T-helper 17 cell (primary cell): Measurements from ENCODE around the gene XDH. TPM values are rescaled to one million over a fixed set of nuclear protein-coding genes. Genes with fewer than 3 reads are reported as not detected.
A peak's percentile ranks its signal among the peaks of the same experiment; 100 is the strongest.

Source experiments
- ATAC-seq: fragments of 150-1000 bp; cut with Tn5 transposase; 2 replicates; pipeline ENCODE4 v1.10.0; 2021; ENCODE audit warnings: mild to moderate bottlenecking, moderate library complexity
- DNase-seq, 3 donors: peaks; one replicate each; pipeline versions ENCODE4 v3.0.0 to v3.0.0-alpha.2; 2020 to 2021
- H3K9me3 ChIP-seq: one replicate; pipeline ENCODE4 v1.7.0; 2013; ENCODE audit warnings: low read length, mild to moderate bottlenecking; ENCODE audit not compliant: control insufficient read depth, poor library complexity, severe bottlenecking
- H3K27ac Mint-ChIP-seq: one replicate; pipeline ENCODE4 v1.8.0; 2022; ENCODE audit warnings: mild to moderate bottlenecking, moderate library complexity, mixed read lengths
- H3K27me3 Mint-ChIP-seq: one replicate; pipeline ENCODE4 v1.8.0; 2022; ENCODE audit warnings: mixed read lengths
- H3K36me3 Mint-ChIP-seq: one replicate; pipeline ENCODE4 v1.8.0; 2022; ENCODE audit warnings: low read depth, mixed read lengths
- H3K4me1 Mint-ChIP-seq: one replicate; pipeline ENCODE4 v1.8.0; 2022; ENCODE audit warnings: mild to moderate bottlenecking, mixed read lengths
- H3K4me3 Mint-ChIP-seq: one replicate; pipeline ENCODE4 v1.8.0; 2022; ENCODE audit warnings: mild to moderate bottlenecking, moderate library complexity, mixed read lengths
- total RNA-seq, 4 donors: library from RNA in 2 of 4; stranded (reverse) in 2 of 4; gene quantifications; one replicate each; pipeline ENCODE4 v1.2.3 and lab custom pipeline; 2022 to 2026

XDH gene
- total RNA-seq, 2 donors from 2014 or later = 0.16 TPM; not detected in 1

DNA sequence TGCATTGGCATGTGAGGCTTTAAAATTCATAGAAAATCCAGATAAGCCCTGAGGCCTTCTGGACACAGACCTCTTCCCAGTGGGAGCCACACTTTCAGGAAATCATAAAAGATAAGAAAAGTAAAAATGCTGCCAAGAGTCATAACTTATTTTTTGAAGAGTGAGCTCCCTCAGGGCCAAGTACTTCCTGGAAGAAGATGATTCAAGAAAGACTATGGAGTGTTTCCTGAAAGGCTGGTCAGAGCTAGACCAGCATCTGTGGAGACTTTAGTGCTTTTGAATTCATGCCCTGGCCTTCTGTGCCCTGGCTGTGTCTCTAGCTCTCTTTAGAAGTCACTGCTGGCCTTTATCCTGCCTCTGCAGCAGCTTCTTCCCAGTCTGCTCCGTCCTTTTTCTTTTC is 6.4 kb upstream of the XDH start:
- Mint-ChIP-seq H3K36me3 (peaks cover 2% of the 10 kb centered on the region), H3K27me3 (peaks cover 5% of the 10 kb centered on the region), H3K27ac (no peak overlapping the region), H3K4me3 (no peak overlapping the region), H3K4me1 (peaks cover 9% of the 10 kb centered on the region)
- no peak for DNase-seq
- no peaks in the 10 kb centered on the region for H3K9me3 ChIP-seq
- ATAC-seq = no peak

DNA sequence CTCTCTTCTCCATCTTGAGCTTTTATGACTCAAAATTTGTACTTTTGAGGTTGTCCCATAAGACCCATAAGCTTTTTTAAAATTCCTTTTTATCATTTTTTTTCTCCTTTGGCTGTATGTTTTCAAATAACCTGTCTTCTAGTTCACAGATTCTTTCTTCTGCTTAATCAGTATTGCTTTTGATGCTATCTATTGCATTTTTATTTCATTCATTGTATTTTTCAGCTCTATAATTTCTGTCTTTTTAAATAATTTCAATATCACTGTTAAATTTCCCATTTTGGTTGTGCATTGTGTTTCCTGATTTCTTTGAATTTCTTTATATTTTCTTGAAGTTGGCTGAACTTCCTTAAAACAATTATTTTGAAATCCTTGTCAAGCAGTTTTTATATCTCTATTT is 4.8 kb upstream of the XDH start:
- Mint-ChIP-seq H3K4me1 (peaks cover 11% of the 10 kb centered on the region), H3K36me3 (peaks cover 4% of the 10 kb centered on the region), H3K4me3 (no peak overlapping the region), H3K27me3 (no peaks in the 10 kb centered on the region), H3K27ac (no peak overlapping the region)
- no peak for DNase-seq
- no peak for ATAC-seq
- no peaks in the 10 kb centered on the region for H3K9me3 ChIP-seq

DNA sequence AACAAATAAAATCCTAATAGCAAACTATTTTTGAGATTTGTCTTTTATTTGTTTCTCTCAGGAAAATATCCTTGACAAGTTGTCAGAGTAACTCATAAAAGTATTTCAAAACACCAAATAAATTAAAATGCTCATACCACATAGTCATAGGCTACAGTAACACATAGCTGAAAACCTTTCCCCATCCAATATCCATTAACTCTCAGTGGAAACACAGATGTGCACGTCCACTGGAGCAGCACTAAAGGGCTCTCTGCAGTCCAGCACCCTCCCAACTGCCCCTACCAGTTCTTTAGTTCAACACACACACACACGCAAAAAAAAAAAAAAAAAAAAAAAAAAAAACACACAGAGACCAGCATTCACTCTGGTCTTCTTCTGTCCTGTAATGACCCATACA is 879 bp upstream of the XDH start:
- DNase-seq = no peak
- H3K27me3 Mint-ChIP-seq = no peaks in the 10 kb centered on the region
- H3K4me1 Mint-ChIP-seq = peaks cover 11% of the 10 kb centered on the region
- H3K36me3 Mint-ChIP-seq = peaks cover 4% of the 10 kb centered on the region
- no peak overlapping the region for H3K27ac Mint-ChIP-seq
- H3K4me3 Mint-ChIP-seq = peak overlapping the region; percentile 25
- ATAC-seq = no peak
- H3K9me3 ChIP-seq = no peaks in the 10 kb centered on the region

DNA sequence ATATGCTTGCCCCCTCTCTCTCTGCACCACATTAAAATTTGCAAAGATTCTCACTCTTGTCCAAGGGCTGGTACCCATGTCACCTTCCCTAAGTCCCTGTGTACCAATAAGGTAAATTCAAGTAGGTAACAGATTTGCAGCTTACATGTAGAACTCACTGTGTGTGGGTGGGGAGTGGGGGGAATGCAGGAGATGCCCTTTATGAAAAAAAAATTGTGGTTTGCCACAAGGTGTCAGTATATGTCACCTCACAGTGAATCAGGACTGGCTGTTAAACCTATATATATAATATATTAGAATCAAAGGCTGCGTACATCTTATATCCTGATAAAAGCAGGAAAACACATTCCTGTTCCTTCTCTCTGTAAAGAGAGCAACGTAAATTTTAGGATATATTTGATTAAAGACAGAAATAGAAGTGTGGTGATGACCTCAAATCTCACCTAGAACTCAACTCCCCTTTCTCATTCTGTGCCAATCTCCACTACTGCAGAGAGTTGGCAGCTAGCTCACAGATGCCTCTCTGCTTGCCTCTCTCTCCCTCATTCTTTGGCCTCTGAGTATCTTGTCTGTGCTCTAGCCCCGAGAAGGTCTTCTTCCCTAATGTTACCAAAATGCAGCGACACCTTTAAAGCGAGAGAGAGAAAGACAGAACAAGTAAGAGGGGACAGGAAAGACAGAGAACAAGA is 536 bp downstream of the XDH start:
- peaks cover 4% of the 10 kb centered on the region for H3K36me3 Mint-ChIP-seq
- H3K27ac Mint-ChIP-seq = no peak overlapping the region
- no peak for DNase-seq
- peaks cover 11% of the 10 kb centered on the region for H3K4me1 Mint-ChIP-seq
- H3K9me3 ChIP-seq = no peaks in the 10 kb centered on the region
- no peak overlapping the region for H3K4me3 Mint-ChIP-seq
- peak; percentile 52 for ATAC-seq
- H3K27me3 Mint-ChIP-seq = peaks cover 8% of the 10 kb centered on the region

DNA sequence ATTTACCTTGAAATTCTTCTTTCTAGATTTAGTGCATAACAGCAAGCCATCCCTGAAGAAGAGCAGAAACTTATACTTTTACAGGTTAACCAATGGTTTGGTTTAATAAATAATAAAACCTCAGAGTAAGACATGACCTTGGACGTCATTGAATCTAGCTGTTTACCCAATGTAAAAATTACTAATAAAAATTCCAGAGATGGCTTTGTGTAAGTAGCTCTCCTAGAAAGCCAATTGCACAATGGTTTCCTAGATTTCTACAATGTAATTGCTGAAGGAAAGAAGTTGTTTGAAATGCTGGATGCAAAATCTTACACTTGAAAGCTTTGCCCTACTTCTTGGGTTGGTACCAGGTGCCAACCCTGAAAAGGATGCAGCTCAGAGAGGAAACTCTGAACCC is 1.5 kb downstream of the XDH start:
- peaks cover 15% of the 10 kb centered on the region for H3K27me3 Mint-ChIP-seq
- no peak overlapping the region for H3K4me3 Mint-ChIP-seq
- peaks cover 2% of the 10 kb centered on the region for H3K36me3 Mint-ChIP-seq
- no peak overlapping the region for H3K27ac Mint-ChIP-seq
- DNase-seq (no peak), ATAC-seq (no peak)
- no peaks in the 10 kb centered on the region for H3K9me3 ChIP-seq
- peaks cover 11% of the 10 kb centered on the region for H3K4me1 Mint-ChIP-seq

DNA sequence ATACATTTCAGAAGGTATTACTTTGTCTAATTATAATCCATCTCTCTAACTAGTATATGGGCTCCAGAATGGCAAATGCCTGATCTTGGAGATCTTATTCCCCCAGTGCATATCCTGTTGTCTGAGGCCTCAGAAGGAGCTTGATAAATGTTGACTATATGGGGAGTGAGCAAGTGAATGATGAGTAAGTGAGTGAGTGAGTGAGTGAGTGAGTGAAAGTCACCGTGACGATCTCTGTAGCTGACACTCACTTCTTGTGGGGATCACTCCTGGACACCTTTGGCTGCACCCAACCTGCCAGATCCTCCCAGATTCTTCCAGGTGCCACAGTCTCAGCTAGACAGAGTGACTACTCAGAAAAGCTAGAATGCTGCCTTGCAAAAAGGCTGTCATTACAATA is 2.8 kb downstream of the XDH start:
- Mint-ChIP-seq H3K4me3 (no peak overlapping the region), H3K36me3 (peaks cover 2% of the 10 kb centered on the region), H3K27me3 (peaks cover 20% of the 10 kb centered on the region), H3K4me1 (peaks cover 9% of the 10 kb centered on the region), H3K27ac (no peak overlapping the region)
- H3K9me3 ChIP-seq = no peaks in the 10 kb centered on the region
- ATAC-seq = no peak
- no peak for DNase-seq

DNA sequence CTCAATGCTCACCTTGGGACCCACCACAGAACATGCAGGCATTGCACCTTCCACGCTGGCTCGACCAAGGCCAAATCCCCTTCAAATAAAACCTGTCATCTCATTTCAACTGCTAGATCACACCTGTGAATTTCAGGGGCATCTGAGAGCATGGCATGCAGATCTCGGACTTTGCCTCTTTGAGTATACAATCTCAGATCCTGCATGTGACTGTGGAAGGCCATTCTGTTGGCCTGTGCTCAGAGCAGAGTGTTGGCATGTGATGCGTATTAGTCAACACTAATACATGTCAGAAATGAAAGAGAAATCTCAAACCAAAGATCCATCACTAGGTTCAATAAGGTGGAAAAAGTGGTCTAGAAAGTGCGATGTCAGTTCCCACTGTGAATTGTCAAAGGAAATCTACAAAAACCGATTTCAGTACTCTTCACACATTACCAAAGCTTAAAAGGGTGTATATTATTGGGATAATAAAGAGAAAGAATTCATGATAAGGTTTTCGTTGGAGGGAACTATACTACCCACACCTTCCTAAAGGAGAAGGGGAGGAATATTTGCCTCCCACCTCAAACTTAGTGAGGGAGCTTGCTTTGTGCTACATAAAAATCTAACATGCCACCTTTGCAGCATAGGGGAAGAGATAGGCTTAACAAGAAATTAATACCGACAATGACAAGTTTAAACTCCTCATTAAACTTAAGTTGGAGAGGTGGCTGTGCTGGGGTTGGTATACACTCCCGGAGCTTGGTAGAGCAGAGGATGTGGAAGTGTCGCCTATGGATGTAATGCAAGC is 7.8 kb downstream of the XDH start:
- Mint-ChIP-seq H3K36me3 (no peaks in the 10 kb centered on the region), H3K27me3 (peaks cover 39% of the 10 kb centered on the region), H3K4me1 (no peaks in the 10 kb centered on the region), H3K27ac (no peak overlapping the region), H3K4me3 (no peak overlapping the region)
- ATAC-seq (no peak), DNase-seq (no peak)
- H3K9me3 ChIP-seq = no peaks in the 10 kb centered on the region

DNA sequence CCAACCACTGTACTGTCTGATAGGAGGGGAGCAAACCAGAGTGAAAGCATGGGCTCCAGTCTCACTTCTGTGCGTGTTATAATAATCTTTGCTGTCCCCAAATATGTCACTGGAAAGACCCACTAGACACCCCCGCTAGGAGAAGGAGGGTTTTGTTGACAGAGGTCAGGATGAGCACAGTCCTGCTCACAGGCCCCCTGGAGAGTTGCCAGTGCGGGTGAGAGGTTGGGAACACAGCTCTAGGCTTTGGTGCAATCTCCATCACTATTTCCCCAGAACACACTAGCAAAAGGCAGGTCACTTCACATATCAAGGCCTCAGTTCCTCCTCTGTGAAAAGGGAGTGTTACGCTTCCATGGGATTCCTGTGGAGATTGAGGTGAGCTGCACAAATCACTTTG is 9.7 kb downstream of the XDH start:
- no peaks in the 10 kb centered on the region for H3K36me3 Mint-ChIP-seq
- no peaks in the 10 kb centered on the region for H3K9me3 ChIP-seq
- H3K4me3 Mint-ChIP-seq = no peak overlapping the region
- ATAC-seq (no peak), DNase-seq (no peak)
- peaks cover 41% of the 10 kb centered on the region for H3K27me3 Mint-ChIP-seq
- H3K4me1 Mint-ChIP-seq = peaks cover 2% of the 10 kb centered on the region
- H3K27ac Mint-ChIP-seq = no peak overlapping the region

DNA sequence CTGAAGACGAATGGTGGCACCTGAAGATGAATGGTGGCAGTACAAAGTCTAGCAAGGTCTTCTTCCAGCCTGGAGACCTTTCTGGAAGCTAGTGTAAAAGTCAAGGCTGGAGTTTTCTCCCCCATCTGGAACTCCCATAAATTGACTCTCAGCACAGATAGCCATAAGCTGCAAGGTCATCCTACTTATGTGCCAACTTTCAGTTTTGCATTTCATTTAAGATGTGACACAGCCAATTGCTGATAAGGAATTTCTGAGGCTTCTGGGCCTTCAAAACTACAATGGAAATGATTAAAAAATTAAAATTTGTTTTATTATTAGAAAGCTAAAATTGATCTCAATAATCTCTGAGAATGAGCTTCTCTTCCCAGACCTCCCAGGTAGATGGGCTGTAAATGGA is 10.2 kb downstream of the XDH start:
- DNase-seq (no peak), ATAC-seq (no peak)
- H3K4me1 Mint-ChIP-seq = peaks cover 2% of the 10 kb centered on the region
- H3K27ac Mint-ChIP-seq = no peak overlapping the region
- no peaks in the 10 kb centered on the region for H3K9me3 ChIP-seq
- H3K27me3 Mint-ChIP-seq = peaks cover 36% of the 10 kb centered on the region
- no peaks in the 10 kb centered on the region for H3K36me3 Mint-ChIP-seq
- no peak overlapping the region for H3K4me3 Mint-ChIP-seq

DNA sequence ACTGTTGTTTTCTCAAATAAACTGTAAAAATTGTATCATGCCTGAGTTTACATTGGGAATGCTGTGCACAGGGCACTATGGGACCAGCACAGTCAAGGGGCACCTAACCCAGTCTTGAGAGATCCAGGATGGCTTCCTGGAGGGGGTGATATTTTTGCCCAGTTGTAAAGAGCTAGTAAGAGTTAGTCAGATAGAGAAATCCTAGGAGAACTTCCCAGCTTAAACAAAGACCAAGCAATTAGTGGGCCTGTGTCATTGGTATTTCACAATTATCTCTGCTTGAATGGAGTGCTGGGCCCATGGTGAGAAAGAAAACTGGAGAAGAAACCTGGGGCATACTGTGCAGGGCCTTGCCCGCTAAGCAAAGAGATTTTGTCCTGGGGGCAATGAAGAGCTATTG is 12.2 kb downstream of the XDH start:
- DNase-seq (no peak), ATAC-seq (no peak)
- H3K27ac Mint-ChIP-seq = peak overlapping the region; percentile 14
- H3K9me3 ChIP-seq = no peaks in the 10 kb centered on the region
- H3K36me3 Mint-ChIP-seq = no peaks in the 10 kb centered on the region
- no peak overlapping the region for H3K4me3 Mint-ChIP-seq
- peaks cover 2% of the 10 kb centered on the region for H3K4me1 Mint-ChIP-seq
- peaks cover 27% of the 10 kb centered on the region for H3K27me3 Mint-ChIP-seq

DNA sequence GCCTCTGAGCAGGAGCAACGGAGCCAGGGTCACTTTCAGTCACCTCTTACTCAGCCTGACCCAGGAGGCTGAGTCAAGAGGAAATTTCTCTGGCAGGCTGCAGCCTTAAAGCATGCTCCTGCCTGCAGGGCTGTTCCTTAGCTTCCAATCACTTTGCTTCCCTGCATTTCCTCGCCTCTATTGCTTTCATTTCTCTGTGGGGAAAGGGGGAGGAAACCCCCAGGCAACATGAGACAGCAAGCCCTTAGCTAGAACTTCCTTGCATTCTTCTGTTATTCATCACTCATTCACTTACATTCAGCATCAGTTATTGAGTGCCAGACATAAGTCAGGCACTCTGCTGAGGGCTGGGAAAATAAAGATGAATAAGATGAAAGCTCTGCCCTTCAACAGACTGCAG is 13.0 kb downstream of the XDH start:
- ATAC-seq (no peak), DNase-seq (no peak)
- Mint-ChIP-seq H3K36me3 (no peaks in the 10 kb centered on the region), H3K27ac (no peak overlapping the region), H3K27me3 (peaks cover 29% of the 10 kb centered on the region), H3K4me3 (no peak overlapping the region), H3K4me1 (peaks cover 2% of the 10 kb centered on the region)
- no peaks in the 10 kb centered on the region for H3K9me3 ChIP-seq

DNA sequence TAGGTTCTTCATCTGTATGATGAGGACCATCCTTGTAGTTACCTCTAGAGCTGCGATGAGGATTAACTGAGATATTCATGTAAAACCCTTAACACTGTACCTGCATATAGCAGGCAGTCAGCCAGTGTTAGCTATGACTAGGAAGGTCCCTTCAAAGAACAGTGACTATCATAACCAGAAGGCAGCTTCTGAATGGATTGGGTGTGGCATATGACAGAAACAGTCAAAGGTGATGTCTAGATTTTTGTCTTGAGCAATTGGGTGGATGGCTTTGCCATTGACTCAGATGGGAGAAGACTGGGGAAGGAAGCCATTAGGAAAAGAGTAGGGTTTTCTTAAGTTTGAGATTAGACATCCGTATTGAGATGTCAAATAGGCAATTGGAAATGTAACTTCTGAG is 15.7 kb downstream of the XDH start:
- ATAC-seq = no peak
- Mint-ChIP-seq H3K27ac (no peak overlapping the region), H3K4me3 (no peak overlapping the region), H3K36me3 (peaks cover 5% of the 10 kb centered on the region), H3K4me1 (peaks cover 2% of the 10 kb centered on the region), H3K27me3 (peaks cover 28% of the 10 kb centered on the region)
- no peaks in the 10 kb centered on the region for H3K9me3 ChIP-seq
- no peak for DNase-seq

DNA sequence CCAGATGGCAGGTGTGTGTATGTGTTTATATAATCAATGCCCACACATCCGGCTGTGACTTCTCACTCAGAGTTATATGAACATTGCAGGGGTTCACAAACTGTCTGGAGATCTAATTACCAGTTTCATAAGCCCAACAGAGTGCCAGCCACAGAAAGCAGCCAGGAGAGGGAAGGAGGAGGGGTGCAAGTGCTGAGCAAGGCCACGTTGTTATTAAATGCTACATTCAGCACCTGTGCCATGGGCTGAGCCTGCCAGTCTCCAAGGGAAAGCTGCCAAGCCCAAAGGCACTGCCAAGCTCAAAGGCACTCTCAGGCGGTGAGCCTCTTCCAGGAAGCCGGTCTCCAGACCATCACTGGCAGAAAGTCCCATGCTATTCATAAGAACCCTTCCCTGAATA is 17.4 kb downstream of the XDH start:
- Mint-ChIP-seq H3K27me3 (peaks cover 28% of the 10 kb centered on the region), H3K4me3 (no peak overlapping the region), H3K4me1 (peaks cover 2% of the 10 kb centered on the region), H3K36me3 (peaks cover 5% of the 10 kb centered on the region), H3K27ac (no peak overlapping the region)
- ATAC-seq = no peak
- H3K9me3 ChIP-seq = no peaks in the 10 kb centered on the region
- DNase-seq = no peak

DNA sequence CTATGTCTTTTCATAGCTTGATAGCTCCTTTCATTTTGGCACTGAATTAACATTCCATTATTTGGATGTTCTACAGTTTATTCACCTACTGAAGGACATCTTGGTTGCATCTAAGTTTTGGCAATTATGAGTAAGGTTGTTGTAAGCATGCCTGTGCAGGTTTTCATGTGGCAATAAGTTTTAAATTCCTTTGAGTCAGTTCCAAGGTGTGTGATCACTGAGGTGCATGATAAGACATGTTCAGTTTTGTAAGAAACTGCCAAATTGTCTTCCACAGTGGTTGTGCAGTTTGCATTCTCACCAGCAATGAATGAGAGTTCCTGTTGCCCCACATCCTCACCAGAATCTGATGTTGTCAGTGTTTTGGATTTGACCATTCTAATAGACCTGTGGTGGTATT is 24.2 kb downstream of the XDH start:
- DNase-seq (no peak), ATAC-seq (no peak)
- Mint-ChIP-seq H3K4me3 (no peak overlapping the region), H3K4me1 (peaks cover 5% of the 10 kb centered on the region), H3K27ac (no peak overlapping the region), H3K27me3 (peaks cover 10% of the 10 kb centered on the region), H3K36me3 (peaks cover 5% of the 10 kb centered on the region)
- H3K9me3 ChIP-seq = no peaks in the 10 kb centered on the region
